NOMO-1 treated with DMSO at 0.1 percent for 48 hours (cell line): ENCODE results near the gene SLC49A3.
"Not testable (repeated sequence)": the region's sequence is repeated elsewhere in the genome, so short reads cannot be mapped to it uniquely, and the experiment has no call there.

Source experiments
- DNase-seq: peaks from one replicate; lab custom pipeline; 2025; ENCODE audit not compliant: unreplicated experiment; lab: John Stamatoyannopoulos, UW

The SLC49A3 gene

DNA sequence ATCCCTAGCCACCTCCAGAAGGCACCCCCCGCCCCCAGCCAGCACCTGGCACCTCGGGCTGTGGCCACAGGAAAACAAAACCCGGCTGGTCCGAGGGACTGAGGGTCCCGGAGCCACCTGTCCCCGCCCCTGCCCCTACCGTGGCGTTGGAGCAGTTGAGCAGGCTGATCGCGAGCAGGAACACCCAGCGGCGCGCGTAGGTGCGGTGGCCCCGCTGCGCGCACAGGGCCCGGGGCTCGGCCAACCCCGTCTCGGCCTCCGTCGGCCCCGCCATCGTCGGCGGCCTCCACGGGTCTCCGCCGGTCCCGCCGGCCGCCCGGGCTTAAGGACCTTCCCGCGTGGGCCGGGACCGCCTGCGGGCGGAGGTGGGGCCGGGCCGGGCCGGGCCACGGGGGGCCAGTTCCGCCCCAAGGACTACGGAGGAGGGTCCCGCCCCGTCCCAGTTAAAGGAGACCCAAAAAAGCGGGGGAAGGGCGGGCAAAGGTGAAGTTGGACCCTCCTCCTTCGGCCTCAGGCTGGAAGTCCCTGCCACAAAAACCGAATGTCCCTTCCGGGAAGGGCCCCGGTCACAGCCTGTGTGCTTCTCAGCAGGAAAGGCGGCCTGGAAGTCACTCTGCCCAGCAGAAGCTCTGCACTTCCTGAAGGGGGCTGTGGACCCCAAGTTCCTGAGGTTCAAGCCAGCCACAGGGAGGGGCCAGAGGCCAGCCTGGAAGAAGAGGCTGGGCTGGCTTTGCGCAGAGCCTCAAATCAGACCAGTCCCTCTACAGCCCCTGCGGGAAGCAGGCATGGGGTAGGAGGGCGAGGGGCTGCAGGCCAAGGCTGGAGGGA lies at the start of gene SLC49A3:
Gene SLC49A3 (minus strand): TSS at position 298 of the 828 bp plus-strand sequence. CDS start 24 bp downstream, at position 274.
- peak; percentile 41 for DNase-seq

DNA sequence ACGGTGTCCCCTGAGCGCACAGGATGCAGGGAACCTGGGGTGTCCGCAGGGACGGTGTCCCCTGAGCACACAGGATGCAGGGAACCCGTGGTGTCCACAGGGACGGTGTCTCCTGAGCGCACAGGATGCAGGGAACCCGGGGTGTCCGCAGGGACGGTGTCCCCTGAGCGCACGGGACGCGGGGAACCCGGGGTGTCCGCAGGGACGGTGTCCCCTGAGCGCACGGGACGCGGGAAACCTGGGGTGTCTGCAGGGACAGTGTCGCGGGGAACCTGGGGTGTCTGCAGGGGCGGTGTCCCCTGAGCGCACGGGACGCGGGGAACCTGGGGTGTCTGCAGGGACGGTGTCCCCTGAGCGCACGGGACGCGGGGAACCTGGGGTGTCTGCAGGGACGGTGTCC lies 47.6 kb upstream of the SLC49A3 start:
- not testable (repeated sequence) for DNase-seq

DNA sequence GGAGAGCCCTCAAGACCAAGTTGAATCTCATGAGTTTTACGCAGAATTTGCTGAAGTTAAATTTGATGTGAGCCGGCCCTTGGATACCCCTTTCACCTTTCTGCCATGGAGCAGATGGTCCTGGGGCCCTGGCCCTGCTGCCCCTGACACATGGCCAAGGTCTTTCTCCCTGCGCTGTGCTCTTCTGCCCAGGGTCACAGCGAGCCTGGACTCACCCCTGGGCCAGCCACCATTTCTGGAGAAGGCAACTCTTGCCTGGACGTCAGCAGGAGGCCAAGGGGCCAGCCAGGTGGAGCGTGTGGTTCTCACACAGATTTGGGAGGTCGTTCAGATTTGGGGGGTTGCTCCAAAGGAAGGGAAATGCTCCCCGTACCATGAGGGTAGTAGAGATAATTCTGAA lies 46.6 kb upstream of the SLC49A3 start:
- no peak for DNase-seq

DNA sequence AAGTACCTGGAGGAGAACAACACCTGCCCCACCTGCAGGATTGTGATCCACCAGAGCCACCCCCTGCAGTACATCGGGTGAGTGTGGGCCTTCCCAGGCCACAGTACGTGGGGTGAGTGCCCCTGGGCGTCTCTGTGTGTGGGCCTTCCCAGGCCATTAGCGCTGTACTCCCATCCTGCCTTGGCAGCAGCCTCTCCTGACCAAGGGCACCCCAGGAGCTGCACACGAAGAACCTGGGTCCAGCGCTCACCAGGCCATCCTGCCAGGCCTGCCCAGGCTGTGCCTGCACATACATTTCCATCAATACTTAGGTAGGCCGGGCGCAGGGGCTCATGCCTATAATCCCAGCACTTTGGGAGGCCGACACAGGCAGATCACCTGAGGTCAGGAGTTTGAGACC lies 46.0 kb upstream of the SLC49A3 start:
- no peak for DNase-seq

DNA sequence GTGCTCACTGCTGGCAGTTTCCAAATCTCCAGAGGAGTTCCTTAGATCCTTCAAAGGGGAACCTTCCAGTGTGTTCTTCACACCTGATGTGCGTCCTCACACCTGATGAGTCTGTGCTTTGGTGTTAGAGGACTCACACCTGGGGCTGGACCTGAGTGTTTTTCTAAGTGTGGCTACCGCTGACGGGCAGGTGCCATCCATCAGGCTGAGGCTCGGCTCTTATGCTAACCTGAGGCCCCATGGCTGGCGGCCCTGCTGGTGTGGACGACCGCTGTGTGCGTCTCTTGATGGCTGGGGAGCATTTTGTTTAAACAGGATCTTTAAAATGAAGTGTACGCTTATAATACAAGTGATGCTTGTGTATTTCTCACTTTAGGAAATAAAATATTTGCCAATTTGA lies 45.1 kb upstream of the SLC49A3 start:
- no peak for DNase-seq

DNA sequence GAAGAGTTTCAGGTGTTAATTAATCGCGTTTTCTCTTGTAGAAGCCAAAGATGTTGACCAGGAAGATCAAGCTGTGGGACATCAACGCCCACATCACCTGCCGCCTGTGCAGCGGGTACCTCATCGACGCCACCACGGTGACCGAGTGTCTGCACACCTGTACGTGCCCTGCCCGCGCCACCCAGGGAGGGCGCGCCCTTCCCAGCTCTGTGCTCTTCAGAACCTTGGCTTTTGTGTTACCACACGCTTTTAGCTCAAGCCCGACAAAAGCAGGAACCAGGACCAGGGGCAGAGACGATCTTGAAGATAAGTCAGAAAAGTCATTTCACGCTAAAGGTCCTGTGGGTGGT lies 44.7 kb upstream of the SLC49A3 start:
- DNase-seq, result no peak

DNA sequence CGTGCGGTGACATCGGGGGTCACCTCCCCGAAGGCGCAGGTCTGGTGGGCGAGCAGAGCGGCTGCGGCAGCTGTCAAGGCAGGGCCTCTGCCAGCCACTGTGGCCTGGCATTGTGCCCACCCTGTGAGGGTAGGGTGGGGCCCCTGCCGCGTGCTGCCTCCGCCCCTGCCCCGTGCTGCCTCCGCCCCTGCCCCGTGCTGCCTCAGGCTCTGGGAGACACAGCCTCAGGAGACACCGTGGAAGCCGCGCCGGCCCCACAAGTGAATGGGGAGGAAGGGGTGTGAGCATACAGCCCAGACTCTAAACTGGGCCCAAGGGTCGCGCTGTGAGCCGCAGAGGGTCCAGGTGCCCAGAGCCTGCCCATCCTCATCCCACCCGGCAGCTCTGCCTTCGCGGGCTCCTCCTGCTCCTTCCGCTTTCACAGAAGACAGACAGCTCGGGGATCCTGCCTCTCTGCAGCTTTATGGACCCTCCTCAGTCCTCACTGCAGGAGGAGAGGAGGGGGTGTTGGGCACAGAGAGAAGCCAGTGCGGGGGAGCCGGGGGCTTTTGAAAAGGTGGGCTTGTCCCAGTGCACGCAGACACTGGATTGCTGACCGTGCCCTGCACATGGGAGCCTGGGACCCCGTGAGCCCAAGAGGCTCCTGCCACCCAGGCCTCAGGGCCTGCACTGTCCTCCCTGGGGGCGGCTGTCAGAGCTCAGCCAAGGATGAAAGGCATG lies 44.1 kb upstream of the SLC49A3 start:
- no peak for DNase-seq

DNA sequence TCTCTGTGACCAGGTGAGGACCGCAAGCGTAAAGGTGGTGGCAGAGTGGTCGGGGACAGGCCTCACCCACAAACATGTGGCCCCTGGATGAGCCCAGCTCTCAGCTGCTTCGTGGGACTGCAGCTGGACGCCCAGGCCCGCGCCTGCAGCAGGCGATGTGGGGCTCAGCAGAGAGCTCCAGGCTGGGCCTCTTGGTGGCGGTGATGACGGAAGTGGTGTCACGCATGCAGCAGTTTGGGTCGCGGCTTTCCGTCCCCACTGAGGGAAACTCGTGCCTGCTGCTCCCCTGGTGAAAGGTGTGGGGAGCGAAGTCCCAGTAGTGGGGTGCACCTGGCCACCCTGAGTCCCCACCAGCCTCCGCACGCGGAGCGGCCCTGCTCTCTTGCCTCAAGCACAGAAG lies 43.5 kb upstream of the SLC49A3 start:
- no peak for DNase-seq

DNA sequence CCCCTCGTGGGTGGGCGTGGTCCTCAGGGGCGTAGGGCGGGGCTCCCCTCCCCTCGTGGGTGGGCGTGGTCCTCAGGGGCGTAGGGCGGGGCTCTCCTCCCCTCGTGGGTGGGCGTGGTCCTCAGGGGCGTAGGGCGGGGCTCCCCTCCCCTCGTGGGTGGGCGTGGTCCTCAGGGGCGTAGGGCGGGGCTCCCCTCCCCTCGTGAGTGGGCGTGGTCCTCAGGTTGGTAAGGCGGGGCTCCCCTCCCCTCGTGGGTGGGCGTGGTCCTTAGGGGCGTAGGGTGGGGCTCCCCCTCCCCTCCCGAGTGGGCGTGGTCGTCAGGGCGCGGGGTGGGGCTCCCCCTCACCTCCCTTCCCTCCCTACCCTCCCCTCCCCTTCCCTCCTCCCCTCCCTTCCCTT lies 43.0 kb upstream of the SLC49A3 start:
- DNase-seq, result not testable (repeated sequence)

DNA sequence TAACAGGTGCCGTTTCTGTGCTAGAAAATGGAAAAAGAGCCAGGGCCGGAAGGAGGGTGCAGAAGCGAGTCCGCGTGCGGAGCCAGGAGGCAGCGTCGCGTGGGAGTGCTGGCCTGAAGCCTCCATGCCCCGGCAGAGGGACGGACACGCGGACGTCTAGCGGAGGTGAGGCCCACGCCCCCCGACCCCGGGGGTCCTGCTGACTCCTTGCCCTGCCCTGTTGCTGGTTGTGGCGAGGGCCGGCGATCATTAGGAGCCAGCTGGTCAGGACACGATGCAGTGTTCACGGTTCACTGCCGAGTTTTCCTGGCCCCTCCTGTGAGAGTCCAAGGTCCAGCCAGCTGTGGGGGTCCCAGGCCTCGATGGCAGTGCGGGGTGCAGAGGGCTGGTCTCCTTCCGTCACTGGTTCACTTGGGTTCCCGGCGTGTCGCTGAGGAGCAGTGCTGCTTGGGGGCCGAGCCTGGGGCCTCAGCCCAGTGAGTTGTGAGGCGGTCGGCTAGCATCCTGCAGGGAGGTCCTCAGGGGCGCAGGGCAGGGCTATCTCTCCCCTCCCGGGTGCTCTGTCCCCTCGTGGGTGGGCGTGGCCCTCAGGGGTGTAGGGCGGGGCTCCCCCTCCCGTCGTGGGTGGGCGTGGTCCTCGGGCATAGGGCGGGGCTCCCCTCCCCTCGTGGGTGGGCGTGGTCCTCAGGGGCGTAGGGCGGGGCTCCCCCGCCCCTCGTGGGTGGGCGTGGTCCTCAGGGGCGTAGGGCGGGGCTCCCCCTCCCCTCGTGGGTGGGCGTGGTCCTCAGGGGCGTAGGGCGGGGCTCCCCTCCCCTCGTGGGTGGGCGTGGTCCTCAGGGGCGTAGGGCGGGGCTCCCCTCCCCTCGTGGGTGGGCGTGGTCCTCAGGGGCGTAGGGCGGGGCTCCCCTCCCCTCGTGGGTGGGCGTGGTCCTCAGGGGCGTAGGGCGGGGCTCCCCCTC lies 42.3 kb upstream of the SLC49A3 start:
- not testable (repeated sequence) for DNase-seq

DNA sequence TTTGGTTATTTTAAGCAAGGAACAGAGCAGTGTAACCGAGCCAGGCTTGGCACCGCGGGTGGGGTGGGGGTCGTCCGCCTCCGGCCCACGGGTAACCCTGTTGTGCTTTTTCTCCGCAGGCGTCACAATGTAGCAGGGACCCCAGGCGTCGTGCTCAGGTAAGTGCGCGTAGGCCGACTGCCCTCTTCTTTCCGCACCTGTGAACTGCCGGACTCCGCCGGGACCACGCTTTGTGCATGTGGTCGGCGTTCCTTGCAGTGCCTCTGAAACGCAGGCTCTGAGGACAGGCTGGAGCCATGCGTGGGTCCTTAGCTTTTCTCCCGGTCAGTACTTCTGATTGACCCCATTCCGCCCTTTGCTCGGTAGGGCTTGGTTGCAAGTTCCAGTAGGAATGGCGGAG lies 41.6 kb upstream of the SLC49A3 start:
- DNase-seq, result no peak

DNA sequence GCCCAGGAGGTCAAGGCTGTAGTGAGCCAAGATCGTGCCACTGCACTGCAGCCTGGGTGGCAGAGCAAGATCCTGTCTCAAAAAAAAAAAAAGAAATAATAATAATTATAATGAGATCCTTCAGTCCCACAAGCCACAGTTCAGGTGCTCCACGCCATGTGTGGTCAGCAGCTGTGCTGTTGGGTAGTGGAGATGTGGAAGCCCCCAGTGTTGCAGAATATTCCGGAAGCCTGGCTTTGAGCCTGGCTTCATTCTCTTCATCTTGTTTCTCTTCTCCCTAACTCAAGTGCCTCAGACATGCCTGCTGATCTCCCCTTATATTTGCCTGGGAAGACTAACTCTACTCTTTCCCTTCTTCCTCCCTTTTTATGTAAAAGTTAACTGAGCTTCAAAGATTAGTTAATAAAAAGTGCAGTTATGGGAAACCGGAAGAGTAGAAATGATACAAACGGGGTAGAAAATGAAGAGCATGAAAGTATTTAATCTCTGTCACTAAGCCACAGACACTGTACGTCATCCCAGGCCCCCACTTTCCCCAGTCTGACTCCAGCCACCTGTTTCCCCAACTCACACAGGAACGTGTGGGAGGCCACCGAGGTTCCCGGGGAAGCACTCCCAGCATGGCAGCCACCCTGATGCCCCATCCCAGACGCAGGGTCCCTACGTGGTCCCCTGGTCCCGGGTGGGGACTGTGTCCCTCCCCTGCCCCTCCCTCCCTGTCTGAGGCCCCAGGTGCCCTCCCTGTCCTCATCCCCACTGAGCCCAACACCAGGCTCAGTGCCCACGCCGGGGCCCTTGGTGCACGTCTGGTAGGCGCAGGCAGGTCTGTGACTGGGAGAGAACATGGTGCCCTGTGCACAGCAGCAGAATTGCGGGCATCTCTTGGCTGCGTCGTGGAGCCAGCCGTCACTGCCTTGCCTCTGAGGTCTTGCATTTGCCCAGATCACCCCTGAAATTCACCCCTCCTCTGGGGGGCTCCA lies 40.7 kb upstream of the SLC49A3 start:
- no peak for DNase-seq

DNA sequence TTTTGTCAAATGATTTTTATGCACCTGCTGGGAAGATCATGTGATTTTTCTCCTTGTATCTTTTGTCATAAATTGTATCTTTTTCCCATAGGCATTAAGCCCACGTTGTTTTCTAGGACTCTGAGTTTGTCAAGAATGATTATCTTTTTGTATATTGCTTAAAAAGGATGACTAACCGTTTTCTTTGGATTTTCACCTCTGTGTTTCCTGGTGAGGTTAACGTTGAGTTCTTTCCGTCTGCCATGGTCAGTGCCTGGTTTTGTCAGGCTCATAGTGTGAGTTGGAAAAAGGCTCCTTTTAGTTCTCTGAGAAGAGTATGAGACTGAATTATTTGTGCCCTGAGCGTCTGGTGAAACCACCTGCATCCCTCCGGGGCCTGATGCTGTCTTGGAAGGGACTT lies 38.6 kb upstream of the SLC49A3 start:
- no peak for DNase-seq

DNA sequence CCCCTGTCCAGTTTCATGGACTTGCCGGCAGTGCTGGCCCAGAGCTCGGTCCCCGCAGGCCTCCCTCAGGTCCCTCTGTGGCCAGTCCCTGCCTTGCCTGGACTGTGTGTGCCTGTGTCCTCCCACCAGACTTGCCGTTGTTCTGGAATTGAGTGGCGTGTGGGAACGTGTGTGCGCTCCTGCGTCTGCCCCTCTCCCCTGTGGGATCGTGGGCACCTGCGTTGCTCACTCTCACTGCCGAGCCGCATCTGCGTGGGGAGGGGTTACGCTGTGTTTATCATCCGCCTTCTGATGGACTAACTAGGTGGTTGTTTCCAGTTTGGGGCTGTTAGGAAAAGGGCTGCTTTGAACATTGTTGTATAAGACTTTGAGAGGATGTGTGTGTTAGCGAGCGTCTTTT lies 37.9 kb upstream of the SLC49A3 start:
- no peak for DNase-seq

DNA sequence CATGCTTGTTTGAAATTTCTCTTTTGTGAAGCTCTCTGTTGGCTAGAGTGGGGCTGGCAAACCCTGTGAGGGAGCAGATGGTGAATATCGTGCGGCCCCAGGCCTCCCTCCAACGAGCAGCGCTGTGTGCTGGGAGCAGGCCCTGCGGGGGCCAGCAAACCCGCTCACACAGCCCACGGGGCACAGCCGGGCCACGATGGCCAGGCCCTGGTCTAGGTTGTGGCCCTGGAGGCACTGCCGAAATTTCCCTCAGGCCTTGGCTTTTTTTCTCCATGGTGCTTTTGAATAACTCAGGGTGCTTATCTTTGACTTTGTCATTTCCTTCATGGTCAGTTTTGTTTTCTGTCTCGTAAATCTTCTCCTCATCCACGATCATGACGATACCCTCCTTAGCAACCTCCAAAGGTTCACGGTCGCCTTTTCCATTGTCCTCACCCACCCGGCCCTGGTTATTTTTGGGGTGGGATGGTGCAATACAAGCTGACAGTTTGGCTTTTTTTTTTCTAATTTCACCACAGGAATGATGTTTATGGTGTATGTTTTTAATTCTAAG lies 37.4 kb upstream of the SLC49A3 start:
- DNase-seq, result peak; percentile 47

DNA sequence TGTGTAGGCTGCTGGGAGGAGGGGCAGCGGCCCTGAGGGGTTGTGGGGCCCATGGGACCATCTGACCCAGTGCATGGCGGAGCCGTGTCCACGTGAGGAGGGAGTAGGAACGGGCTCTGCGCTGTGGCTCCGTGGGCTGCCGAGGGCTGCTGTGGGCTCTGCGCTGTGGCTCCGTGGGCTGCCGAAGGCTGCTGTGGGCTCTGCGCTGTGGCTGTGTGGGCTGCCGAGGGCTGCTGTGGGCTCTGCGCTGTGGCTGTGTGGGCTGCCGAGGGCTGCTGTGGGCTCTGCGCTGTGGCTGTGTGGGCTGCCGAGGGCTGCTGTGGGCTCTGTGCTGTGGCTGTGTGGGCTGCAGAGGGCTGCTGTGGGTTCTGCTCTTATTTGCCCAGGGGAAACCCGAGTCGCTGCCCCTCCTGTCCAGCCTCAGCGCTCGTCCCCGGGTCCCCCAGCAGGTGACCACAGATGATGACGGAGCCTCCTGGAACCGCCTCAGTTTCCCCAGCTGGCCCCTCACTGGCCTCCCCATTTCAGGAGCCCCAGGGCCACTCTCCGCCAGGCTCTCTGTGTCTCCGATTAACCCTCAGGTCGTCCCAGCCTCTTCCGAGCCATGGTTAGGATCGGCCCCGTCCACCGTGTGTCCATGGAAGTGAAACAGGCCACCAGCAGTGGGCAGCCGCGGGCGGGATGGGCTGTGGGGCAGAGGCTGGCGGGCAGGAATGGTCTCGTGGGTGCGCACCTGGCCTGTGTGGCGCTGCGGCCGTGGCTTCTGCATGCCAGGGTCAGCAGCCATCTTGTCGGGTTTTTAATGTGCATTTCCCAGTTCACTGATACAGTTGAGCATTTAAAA lies 36.7 kb upstream of the SLC49A3 start:
- DNase-seq, result no peak

DNA sequence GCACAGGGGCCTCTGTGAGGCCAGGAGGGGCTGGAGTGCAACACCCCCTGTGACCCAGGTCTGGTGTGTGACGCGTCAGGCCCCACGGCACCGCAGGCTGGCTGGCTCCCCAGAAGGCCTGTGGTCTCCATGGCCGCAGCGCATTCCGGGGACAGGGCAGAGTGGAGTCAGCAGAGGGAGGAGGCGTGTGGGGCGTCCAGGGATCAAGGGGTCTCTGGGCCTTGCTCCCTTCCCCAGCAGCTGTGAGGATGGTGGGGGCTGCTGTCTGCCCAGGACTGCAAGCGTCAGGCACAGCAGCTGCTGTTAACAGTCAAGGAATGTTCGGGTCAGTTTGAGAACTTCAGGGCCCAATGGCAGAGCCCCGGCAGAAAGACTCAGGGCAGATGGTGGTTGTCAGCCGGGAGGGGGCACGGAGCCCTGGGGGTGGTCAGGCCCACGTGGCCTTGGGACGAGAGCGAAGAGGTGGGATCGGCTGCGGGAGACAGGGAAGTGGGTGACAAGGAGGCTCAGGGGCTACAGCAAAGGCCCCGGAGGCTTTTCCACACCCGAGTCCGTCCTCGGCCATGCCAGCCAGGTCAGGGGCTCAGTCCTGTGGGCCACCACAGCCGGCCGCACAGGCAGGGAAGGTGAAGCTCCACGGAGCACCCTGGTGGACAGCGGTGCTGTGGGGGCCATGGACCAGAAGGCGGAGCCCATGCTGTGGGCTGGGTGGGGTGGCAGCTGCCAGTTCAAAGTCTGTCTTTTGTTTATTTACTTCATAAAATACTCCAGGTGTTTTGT lies 35.0 kb upstream of the SLC49A3 start:
- DNase-seq, result no peak

DNA sequence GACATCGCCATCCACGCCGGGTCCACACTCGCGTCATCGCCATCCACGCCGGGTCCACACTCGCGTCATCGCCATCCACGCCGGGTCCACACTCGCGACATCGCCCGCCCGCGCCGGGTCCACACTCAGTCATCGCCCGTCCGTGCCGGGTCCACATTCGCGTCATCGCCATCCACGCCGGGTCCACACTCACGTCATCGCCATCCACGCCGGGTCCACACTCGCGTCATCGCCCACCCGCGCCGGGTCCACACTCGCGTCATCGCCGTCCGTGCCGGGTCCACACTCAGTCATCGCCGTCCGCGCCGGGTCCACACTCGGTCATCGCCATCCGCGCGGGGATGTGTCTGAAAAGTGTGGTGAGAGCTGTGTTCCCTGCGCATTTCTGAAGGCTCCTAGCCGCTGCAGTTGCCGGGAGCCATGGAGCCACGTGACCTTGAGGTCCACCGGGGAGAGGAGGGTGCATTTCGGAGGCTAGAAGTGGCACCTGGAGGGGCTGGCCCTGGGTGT lies 34.0 kb upstream of the SLC49A3 start:
- no peak for DNase-seq
